Stomach (tissue), 9 donors: ENCODE data around the gene SLC12A1. TPM values are rescaled to one million over a fixed set of nuclear protein-coding genes. Genes with fewer than 3 reads are reported as not detected.
"Not testable (repeated sequence)": the region's sequence is repeated elsewhere in the genome, so short reads cannot be mapped to it uniquely, and the experiment has no call there.

Experiments
- DNase-seq, 2 donors: peaks; one replicate each; pipeline versions ENCODE4 v3.0.0 to v3.0.0-alpha.2; 2013 to 2019
- H3K27ac ChIP-seq, 5 donors: fragments of 200-600 bp in 4 of 5; sonication (generic) in 4 of 5; one replicate each; pipeline ENCODE4 v1.5.1; 2013 to 2019; ENCODE audit warnings: mild to moderate bottlenecking in 1 of 5, moderate library complexity in 1 of 5
- H3K27me3 ChIP-seq, 3 donors: fragments of 200-600 bp; sonication (generic); one replicate each; pipeline ENCODE4 v1.5.1; 2017 to 2019; ENCODE audit warnings: mixed run types in 1 of 3
- H3K36me3 ChIP-seq, 4 donors: fragments of 200-600 bp; sonication (generic); 1 replicate in 3 of 4; 2 replicates in 1 of 4; pipeline ENCODE4 v1.5.1; 2016 to 2019
- H3K4me1 ChIP-seq, 4 donors: fragments of 200-600 bp; sonication (generic); one replicate each; pipeline ENCODE4 v1.5.1; 2016 to 2019
- H3K4me3 ChIP-seq, 4 donors: fragments of 200-600 bp; sonication (generic) in 3 of 4; one replicate each; pipeline ENCODE4 v1.5.1; 2016 to 2019; ENCODE audit warnings: mild to moderate bottlenecking in 1 of 4
- H3K9me3 ChIP-seq, 4 donors: fragments of 200-600 bp; sonication (generic); one replicate each; pipeline ENCODE4 v1.5.1; 2016 to 2019
- EP300 ChIP-seq: sonication (generic); formaldehyde crosslinking; IDR thresholded peaks from one replicate; pipeline ENCODE4 v1.6.1; 2017; ENCODE audit warnings: antibody characterized with exemption
- POLR2A ChIP-seq, 4 donors: fragments of 450-650 bp; IDR thresholded peaks; one replicate each; pipeline ENCODE4 v1.6.1; 2016; ENCODE audit warnings: antibody characterized with exemption in 4 of 4, control low read depth in 2 of 4, mild to moderate bottlenecking in 1 of 4, moderate library complexity in 1 of 4
- POLR2AphosphoS5 ChIP-seq, 3 donors: sonication (generic); formaldehyde crosslinking; IDR thresholded peaks; one replicate each; pipeline ENCODE4 v1.6.1; 2016; ENCODE audit warnings: antibody characterized with exemption in 3 of 3
- WGBS, 5 donors: extraction: QIAGEN DNeasy Blood & Tissue Kit in 3 of 5; methylation state at CpG; one replicate each; pipeline versions ENCODE4 v1.1.5 to v1.1.7; 2013 to 2018; 5-methylcytosine and 5-hydroxymethylcytosine counted together
- intact Hi-C: fragments of 100-400 bp; cut with DNase I; formaldehyde crosslinking; loops from one replicate; pipeline ENCODE4 v1.15.1; 2023; ENCODE audit warnings: low total_unique reads
- polyA plus RNA-seq, 3 donors: library from polyadenylated mRNA; stranded (reverse); fragments of 200-250 nt; gene quantifications; one replicate each; pipeline ENCODE4 v1.2.3, GENCODE V29; 2013
- total RNA-seq, 5 donors: library from RNA; depleted of rRNA; stranded (reverse); fragments of >200 nt; gene quantifications; one replicate each; pipeline versions ENCODE4 v1.1.0 to v1.2.3, GENCODE V29; 2014 to 2016
- TF ChIP-seq, protein P1 (sequence below), 7 experiments: fragments of 450-650 bp in 4 of 7; fragments of 200-600 bp in 3 of 7; sonication (generic) in 3 of 7; IDR thresholded peaks; one replicate each; pipeline ENCODE4 v1.5.1; 2016 to 2019; ENCODE audit warnings: antibody characterized with exemption in 7 of 7, control low read depth in 2 of 7, mild to moderate bottlenecking in 1 of 7
- donor health status: healthy with polysubstance abuse.
- donor health status: Bipolar disorder and iron deficiency.
- donor health status: healthy.

SLC12A1 gene
- total and polyA plus RNA-seq, 8 donors, result 0.92 TPM; not detected in 7

DNA sequence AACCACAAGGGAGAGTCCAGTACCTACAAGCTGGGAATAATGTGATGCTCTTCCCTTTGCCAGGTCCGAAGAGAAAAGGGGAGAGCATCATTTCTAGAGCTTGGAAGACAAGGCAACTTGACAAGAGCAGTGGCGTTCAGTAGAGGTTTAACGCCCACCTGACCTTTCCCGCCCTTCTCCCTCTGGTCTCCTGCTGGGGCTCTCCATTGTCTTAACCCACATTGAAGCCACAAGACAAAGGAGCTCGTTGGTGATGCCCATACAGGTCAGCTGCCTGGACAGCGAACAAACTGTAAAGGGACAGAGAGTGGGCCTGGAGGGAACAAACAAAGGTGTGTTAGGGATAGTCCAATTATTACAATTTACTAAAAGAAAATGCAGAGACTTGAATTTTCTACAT, 112.0 kb downstream of the SLC12A1 start:
- Histone ChIP-seq H3K4me3 (no peak overlapping the region), H3K27me3 (no peaks in the 10 kb centered on the region), H3K4me1 (peaks cover 0 to 3% (median 0%) of the 10 kb centered on the region in 4 donors), H3K27ac (no peak overlapping the region), H3K36me3 (no peaks in the 10 kb centered on the region), H3K9me3 (no peaks in the 10 kb centered on the region)
- DNase-seq, result no peak
- intact Hi-C loops, result no loop called here
- 71 to 76% (median 74%) methylated on average over 6 of the region's 6 CpGs for WGBS, 5 donors
- TF ChIP-seq, protein P1, sequence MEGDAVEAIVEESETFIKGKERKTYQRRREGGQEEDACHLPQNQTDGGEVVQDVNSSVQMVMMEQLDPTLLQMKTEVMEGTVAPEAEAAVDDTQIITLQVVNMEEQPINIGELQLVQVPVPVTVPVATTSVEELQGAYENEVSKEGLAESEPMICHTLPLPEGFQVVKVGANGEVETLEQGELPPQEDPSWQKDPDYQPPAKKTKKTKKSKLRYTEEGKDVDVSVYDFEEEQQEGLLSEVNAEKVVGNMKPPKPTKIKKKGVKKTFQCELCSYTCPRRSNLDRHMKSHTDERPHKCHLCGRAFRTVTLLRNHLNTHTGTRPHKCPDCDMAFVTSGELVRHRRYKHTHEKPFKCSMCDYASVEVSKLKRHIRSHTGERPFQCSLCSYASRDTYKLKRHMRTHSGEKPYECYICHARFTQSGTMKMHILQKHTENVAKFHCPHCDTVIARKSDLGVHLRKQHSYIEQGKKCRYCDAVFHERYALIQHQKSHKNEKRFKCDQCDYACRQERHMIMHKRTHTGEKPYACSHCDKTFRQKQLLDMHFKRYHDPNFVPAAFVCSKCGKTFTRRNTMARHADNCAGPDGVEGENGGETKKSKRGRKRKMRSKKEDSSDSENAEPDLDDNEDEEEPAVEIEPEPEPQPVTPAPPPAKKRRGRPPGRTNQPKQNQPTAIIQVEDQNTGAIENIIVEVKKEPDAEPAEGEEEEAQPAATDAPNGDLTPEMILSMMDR (IDR thresholded peaks at IDR 0.05), result no peak
- TF ChIP-seq POLR2A (IDR thresholded peaks at IDR 0.05), result no peak
- no peak for TF ChIP-seq POLR2AphosphoS5 (IDR thresholded peaks at IDR 0.05)
- no peak for TF ChIP-seq EP300

DNA sequence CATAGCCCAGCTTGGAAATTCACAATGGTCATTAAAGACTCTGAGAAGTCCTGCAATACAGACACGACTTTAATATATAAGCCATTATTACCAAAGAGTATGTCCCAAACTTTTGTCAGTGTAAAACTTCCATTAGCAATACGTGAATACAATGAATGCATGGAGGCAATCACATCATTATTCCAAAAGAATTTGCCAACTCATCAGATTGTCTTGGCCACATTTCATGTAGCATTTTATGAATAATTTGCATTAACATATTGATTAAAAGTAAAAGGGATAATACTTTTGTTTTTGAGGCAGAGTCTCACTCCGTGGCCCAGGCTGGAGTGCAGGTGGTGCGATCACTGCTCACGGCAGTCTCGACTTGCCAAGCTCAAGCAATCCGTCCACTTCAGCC, 117.2 kb downstream of the SLC12A1 start:
- Histone ChIP-seq H3K27ac (no peak overlapping the region), H3K4me3 (no peak overlapping the region), H3K9me3 (no peaks in the 10 kb centered on the region), H3K4me1 (peaks cover 0 to 29% (median 5%) of the 10 kb centered on the region in 4 donors), H3K27me3 (no peaks in the 10 kb centered on the region), H3K36me3 (no peaks in the 10 kb centered on the region)
- whole genome bisulfite sequencing, 5 donors, result 74 to 86% (median 84%) methylated on average over 7 of the region's 7 CpGs
- intact Hi-C loops, result no loop called here
- no peak for TF ChIP-seq POLR2AphosphoS5 (IDR thresholded peaks at IDR 0.05)
- TF ChIP-seq, protein P1 (IDR thresholded peaks at IDR 0.05), result no peak
- TF ChIP-seq EP300, result no peak
- TF ChIP-seq POLR2A (IDR thresholded peaks at IDR 0.05), result no peak
- DNase-seq, result no peak

DNA sequence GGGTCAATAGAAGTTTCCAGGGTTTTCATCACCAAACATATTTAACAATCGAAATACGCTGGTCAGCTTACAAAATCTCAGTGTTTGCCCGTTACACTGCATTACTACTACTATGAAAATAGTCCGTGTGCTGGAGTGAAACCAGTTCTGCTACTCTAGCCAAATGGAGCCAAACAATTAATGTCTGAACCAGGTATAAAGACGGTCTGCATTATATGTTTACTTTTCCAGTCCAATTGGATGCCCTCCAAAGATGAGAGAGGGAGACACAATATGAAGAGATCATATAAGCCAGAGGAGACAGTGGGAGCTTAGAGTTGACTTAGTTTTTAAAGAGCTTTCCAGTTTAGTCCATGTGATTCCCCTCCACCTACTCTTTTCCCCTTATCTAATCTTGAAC, 118.8 kb downstream of the SLC12A1 start:
- Histone ChIP-seq H3K9me3 (no peaks in the 10 kb centered on the region), H3K4me3 (no peak overlapping the region), H3K4me1 (peaks cover 0 to 35% (median 8%) of the 10 kb centered on the region in 4 donors), H3K27ac (no peak overlapping the region), H3K36me3 (no peaks in the 10 kb centered on the region), H3K27me3 (no peaks in the 10 kb centered on the region)
- no peak for TF ChIP-seq POLR2AphosphoS5 (IDR thresholded peaks at IDR 0.05)
- TF ChIP-seq EP300, result no peak
- TF ChIP-seq, protein P1 (IDR thresholded peaks at IDR 0.05), result no peak
- TF ChIP-seq POLR2A (IDR thresholded peaks at IDR 0.05), result no peak
- peak in 1 of 2 donors; percentile 47 for DNase-seq
- intact Hi-C loops, result no loop called here
- 25 to 56% (median 34%) methylated on average over 5 of the region's 5 CpGs for WGBS, 5 donors

DNA sequence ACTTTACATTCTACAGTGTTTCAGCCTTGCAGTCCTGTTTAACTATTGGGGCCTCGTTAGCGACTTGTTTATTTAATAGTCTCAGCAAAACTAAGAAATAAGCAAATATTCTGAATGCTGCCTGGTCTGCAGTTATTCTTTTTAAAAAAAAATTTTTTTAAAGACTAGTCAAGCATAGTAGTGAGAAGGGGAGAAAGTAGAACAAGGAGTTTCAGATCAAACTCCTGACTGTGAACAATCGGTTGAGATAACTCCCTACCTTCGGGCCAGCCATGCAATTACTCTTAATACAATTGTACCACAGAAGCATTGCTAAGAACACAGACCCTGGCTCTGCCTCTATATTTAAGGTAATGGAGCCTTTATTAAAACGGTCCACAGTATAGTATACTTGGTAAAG, 119.3 kb downstream of the SLC12A1 start:
- TF ChIP-seq EP300 (no peak), POLR2A (IDR thresholded peaks at IDR 0.05) (no peak), POLR2AphosphoS5 (IDR thresholded peaks at IDR 0.05) (no peak)
- TF ChIP-seq, protein P1 (IDR thresholded peaks at IDR 0.05), result no peak
- Histone ChIP-seq H3K27me3 (no peaks in the 10 kb centered on the region), H3K4me1 (peaks cover 0 to 40% (median 13%) of the 10 kb centered on the region in 4 donors), H3K27ac (no peak overlapping the region), H3K4me3 (no peak overlapping the region), H3K36me3 (no peaks in the 10 kb centered on the region), H3K9me3 (no peaks in the 10 kb centered on the region)
- intact Hi-C loops, result no loop called here
- peak in 1 of 2 donors; percentile 12 for DNase-seq
- 20 to 63% (median 42%) methylated on average over 5 of the region's 5 CpGs for WGBS, 5 donors

DNA sequence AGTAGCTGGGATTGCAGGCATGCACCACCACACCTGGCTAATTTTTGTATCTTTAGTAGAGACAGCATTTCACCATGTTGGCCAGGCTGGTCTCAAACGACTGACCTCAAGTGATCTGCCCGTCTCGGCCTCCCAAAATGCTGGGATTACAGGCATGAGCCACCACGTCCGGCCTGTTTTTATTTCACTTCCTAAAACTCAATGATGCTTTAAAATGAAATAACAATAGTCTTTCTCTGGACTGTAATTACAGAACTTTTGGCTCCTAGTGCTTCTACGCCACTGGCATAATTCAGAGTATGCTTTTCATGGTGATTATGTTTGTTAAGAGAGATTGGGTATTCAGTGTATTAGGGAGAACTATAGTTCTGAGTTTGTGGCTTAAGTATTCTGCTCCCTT, 120.1 kb downstream of the SLC12A1 start:
- H3K9me3 ChIP-seq, intact Hi-C loops, H3K36me3 ChIP-seq, H3K27ac ChIP-seq, DNase-seq, H3K4me3 ChIP-seq, H3K27me3 ChIP-seq: not testable (repeated sequence)
- peaks cover 0 to 43% (median 14%) of the 10 kb centered on the region in 4 donors for H3K4me1 ChIP-seq
- 76 to 81% (median 81%) methylated on average over 6 of the region's 6 CpGs for WGBS, 5 donors
